Embryonic facial prominence (tissue), 1 donor: Measurements from ENCODE around the gene ABI3.
"Not testable (repeated sequence)": the region's sequence is repeated elsewhere in the genome, so short reads cannot be mapped to it uniquely, and the experiment has no call there.

Experiments
- DNase-seq: peaks from one replicate; pipeline ENCODE4 v3.0.0-alpha.2; 2016; ENCODE audit errors: extremely low spot score

Gene ABI3

GRCh38 chr17:49252148-49252695 lies 41.7 kb downstream of the ABI3 start:
- no peak for DNase-seq

- no peak for DNase-seq
Observed at GRCh38 chr17:49254066-49254465, 43.6 kb downstream of the ABI3 start.

- no peak for DNase-seq
Observed at GRCh38 chr17:49255125-49255524, 44.6 kb downstream of the ABI3 start.

- DNase-seq: no peak
Observed at GRCh38 chr17:49258394-49258793, 47.9 kb downstream of the ABI3 start.

- no peak for DNase-seq
Observed at GRCh38 chr17:49259663-49260010, 49.1 kb downstream of the ABI3 start.

- DNase-seq: no peak
Observed at GRCh38 chr17:49260011-49260816, 49.7 kb downstream of the ABI3 start.

- DNase-seq: no peak
Observed at GRCh38 chr17:49260817-49261291, 50.3 kb downstream of the ABI3 start.

- not testable (repeated sequence) for DNase-seq
Observed at GRCh38 chr17:49261540-49261939, 51.0 kb downstream of the ABI3 start.

- no peak for DNase-seq
Observed at GRCh38 chr17:49266233-49266632, 55.7 kb downstream of the ABI3 start.

GRCh38 chr17:49267912-49268311 lies 57.4 kb downstream of the ABI3 start:
- DNase-seq: no peak

GRCh38 chr17:49269356-49269755 lies 58.8 kb downstream of the ABI3 start:
- no peak for DNase-seq
